ENCODE measurements around the gene NCS1. TPM values are rescaled to one million over a fixed set of nuclear protein-coding genes. Genes with fewer than 3 reads are reported as not detected.

NCS1 gene
- total RNA-seq, 1 donor from 2014 or later, result 44.8 TPM

GRCh38 chr9:130156672-130157071 is 15.5 kb upstream of the NCS1 start:
- H3K4me3 Mint-ChIP-seq, result no peak overlapping the region
- H3K27me3 Mint-ChIP-seq (ENCODE audit: low read depth), result no peaks in the 10 kb centered on the region

DNA sequence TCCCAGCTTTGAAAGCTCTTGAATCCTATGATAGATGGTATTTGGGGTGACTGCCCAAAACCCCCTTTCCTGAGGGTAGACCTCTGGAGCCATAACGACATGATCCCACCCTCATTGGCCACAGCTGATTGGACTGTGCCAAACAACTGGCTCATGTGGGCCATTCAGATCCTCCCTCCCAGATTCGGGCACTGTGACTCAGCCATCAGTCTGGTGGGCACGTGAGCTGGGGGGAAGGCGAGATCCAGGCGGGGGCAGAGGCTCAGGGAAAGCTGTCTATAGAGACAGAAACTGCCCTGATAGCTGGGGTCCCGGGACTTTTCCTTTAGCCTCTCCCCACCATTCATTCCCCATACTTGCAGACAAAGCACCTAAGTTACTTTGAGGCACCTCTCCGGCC is 15.1 kb upstream of the NCS1 start:
- Mint-ChIP-seq H3K27ac (no peak overlapping the region), H3K9me3 (no peaks in the 10 kb centered on the region), H3K27me3 (ENCODE audit: low read depth) (no peaks in the 10 kb centered on the region), H3K4me3 (no peak overlapping the region), H3K4me1 (peaks cover 2% of the 10 kb centered on the region), H3K36me3 (no peaks in the 10 kb centered on the region)
- no peak for DNase-seq (ENCODE audit: low spot score in 2 of 2, unreplicated experiment in 2 of 2)
- TF ChIP-seq, protein P1, sequence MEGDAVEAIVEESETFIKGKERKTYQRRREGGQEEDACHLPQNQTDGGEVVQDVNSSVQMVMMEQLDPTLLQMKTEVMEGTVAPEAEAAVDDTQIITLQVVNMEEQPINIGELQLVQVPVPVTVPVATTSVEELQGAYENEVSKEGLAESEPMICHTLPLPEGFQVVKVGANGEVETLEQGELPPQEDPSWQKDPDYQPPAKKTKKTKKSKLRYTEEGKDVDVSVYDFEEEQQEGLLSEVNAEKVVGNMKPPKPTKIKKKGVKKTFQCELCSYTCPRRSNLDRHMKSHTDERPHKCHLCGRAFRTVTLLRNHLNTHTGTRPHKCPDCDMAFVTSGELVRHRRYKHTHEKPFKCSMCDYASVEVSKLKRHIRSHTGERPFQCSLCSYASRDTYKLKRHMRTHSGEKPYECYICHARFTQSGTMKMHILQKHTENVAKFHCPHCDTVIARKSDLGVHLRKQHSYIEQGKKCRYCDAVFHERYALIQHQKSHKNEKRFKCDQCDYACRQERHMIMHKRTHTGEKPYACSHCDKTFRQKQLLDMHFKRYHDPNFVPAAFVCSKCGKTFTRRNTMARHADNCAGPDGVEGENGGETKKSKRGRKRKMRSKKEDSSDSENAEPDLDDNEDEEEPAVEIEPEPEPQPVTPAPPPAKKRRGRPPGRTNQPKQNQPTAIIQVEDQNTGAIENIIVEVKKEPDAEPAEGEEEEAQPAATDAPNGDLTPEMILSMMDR (IDR thresholded peaks at IDR 0.05; ENCODE audit: unreplicated experiment), result no peak

More at GRCh38 chr9:130156672-130157071, 15.5 kb upstream of the NCS1 start:
- H3K9me3 Mint-ChIP-seq, result no peaks in the 10 kb centered on the region
- no peaks in the 10 kb centered on the region for H3K36me3 Mint-ChIP-seq
- TF ChIP-seq, protein P1 (IDR thresholded peaks at IDR 0.05; ENCODE audit: unreplicated experiment), result no peak
- H3K27ac Mint-ChIP-seq, result no peak overlapping the region
- H3K4me1 Mint-ChIP-seq, result peaks cover 7% of the 10 kb centered on the region
- DNase-seq (ENCODE audit: low spot score in 2 of 2, unreplicated experiment in 2 of 2), result no peak

DNA sequence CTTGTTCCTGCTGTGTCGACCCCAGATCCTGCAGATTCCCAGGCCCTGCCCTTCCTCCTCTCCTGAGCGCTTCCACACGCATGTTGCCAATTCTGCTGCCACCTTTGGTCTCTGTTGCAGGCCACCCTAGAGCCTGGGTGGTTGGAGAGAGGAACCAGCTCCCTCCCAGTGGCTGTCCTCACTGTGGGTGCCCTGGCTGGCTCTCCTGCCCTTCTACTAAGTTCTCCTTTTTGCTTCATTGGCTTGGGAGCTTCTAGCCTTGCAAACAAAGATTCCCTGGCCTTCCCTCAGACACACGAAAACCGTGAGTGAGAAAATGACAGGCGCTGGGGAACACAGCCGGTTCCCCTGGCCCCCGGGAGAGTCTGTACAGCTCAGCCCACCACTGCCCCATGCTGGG is 14.2 kb upstream of the NCS1 start:
- Mint-ChIP-seq H3K4me1 (no peaks in the 10 kb centered on the region), H3K36me3 (no peaks in the 10 kb centered on the region), H3K9me3 (no peaks in the 10 kb centered on the region), H3K27ac (no peak overlapping the region), H3K27me3 (ENCODE audit: low read depth) (no peaks in the 10 kb centered on the region), H3K4me3 (no peak overlapping the region)
- TF ChIP-seq, protein P1 (IDR thresholded peaks at IDR 0.05; ENCODE audit: unreplicated experiment), result no peak
- DNase-seq (ENCODE audit: low spot score in 2 of 2, unreplicated experiment in 2 of 2), result no peak

DNA sequence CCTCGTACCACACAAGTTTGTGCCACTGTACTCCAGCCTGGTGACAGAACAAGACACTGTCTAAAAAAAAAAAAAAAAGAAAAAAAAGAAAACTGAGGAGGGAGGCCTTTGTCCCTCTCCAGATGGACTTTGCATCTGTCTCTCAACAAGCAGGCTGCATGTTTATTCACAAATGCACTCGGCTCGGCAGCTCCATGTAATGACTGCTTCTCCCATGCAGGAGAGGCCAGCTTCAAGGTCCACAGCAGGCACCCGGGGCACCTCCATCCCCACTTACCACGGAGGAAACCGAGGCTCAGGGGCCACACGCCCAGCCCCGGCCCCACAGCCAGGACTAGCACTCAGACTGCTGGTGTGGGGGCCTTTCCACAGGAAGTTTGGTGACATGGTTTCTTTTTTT is 13.1 kb upstream of the NCS1 start:
- Mint-ChIP-seq H3K27ac (no peak overlapping the region), H3K36me3 (no peaks in the 10 kb centered on the region), H3K4me3 (no peak overlapping the region), H3K9me3 (no peaks in the 10 kb centered on the region), H3K4me1 (no peaks in the 10 kb centered on the region), H3K27me3 (ENCODE audit: low read depth) (no peaks in the 10 kb centered on the region)
- DNase-seq (ENCODE audit: low spot score in 2 of 2, unreplicated experiment in 2 of 2), result no peak
- TF ChIP-seq, protein P1 (IDR thresholded peaks at IDR 0.05; ENCODE audit: unreplicated experiment), result no peak

- H3K27ac Mint-ChIP-seq, result no peak overlapping the region
- no peaks in the 10 kb centered on the region for H3K27me3 Mint-ChIP-seq (ENCODE audit: low read depth)
- no peak overlapping the region for H3K4me3 Mint-ChIP-seq
- H3K9me3 Mint-ChIP-seq, result no peaks in the 10 kb centered on the region
- TF ChIP-seq, protein P1 (IDR thresholded peaks at IDR 0.05; ENCODE audit: unreplicated experiment), result no peak
- H3K4me1 Mint-ChIP-seq, result no peaks in the 10 kb centered on the region
- H3K36me3 Mint-ChIP-seq, result no peaks in the 10 kb centered on the region
- no peak for DNase-seq (ENCODE audit: low spot score in 2 of 2, unreplicated experiment in 2 of 2)
These were observed 12.1 kb upstream of the NCS1 start for GRCh38 chr9:130159915-130160670.

All from mesothelial cell of epicardium (in vitro differentiated cells).